ENCODE measurements around the gene TNFRSF12A. TPM values are rescaled to one million over a fixed set of nuclear protein-coding genes. Genes with fewer than 3 reads are reported as not detected.

The TNFRSF12A gene
- total RNA-seq, 1 donor from 2014 or later, result 0.47 TPM

- Mint-ChIP-seq H3K4me1 (peaks cover 56% of the 10 kb centered on the region), H3K4me3 (no peak overlapping the region), H3K9me3 (no peaks in the 10 kb centered on the region), H3K27me3 (no peaks in the 10 kb centered on the region), H3K27ac (no peak overlapping the region), H3K36me3 (ENCODE audit: low read depth) (no peaks in the 10 kb centered on the region)
- ATAC-seq (ENCODE audit: low read depth) (no peak), DNase-seq (no peak)
- ChIA-PET CTCF (interaction anchor here (1.0 kb wide), 1 partner anchor 12 kb away, joined by 4 read pairs; no protein-coding TSS in a partner anchor), POLR2A (no interaction called here)
- TF ChIP-seq CTCF (IDR thresholded peaks at IDR 0.05), result no peak
- intact Hi-C loops (cut with micrococcal nuclease), result no loop called here
These were observed 51.5 kb downstream of the TNFRSF12A start for GRCh38 chr16:3071655-3072054.

Other genes starting within 250 kb of the TNFRSF12A start
- 172 and 190 TPM in 2 replicates for gene ELOB, start 243.1 kb upstream of the TNFRSF12A start, total RNA-seq
- gene PRSS33, start 232.8 kb upstream of the TNFRSF12A start, total RNA-seq, result not detected in 2 replicates
- gene PRSS41, start 221.9 kb upstream of the TNFRSF12A start, total RNA-seq, result not detected in 2 replicates
- 2.4 and 3.2 TPM in 2 replicates for gene PRSS21, start 203.1 kb upstream of the TNFRSF12A start, total RNA-seq
- gene ZG16B, start 190.1 kb upstream of the TNFRSF12A start, total RNA-seq, result 0.33 TPM in 1 of 2 replicates, not detected in the other
- gene PRSS22, start 162.2 kb upstream of the TNFRSF12A start, total RNA-seq, result not detected in 2 replicates
- 19.4 and 20.3 TPM in 2 replicates for gene FLYWCH2, start 137.2 kb upstream of the TNFRSF12A start, total RNA-seq
- gene FLYWCH1, start 108.4 kb upstream of the TNFRSF12A start, total RNA-seq, result 53.5 and 59.9 TPM in 2 replicates
- 1.3 and 1.7 TPM in 2 replicates for gene KREMEN2, start 56.1 kb upstream of the TNFRSF12A start, total RNA-seq
- 2.4 and 2.7 TPM in 2 replicates for gene PAQR4, start 51.0 kb upstream of the TNFRSF12A start, total RNA-seq
- 3.8 and 4.3 TPM in 2 replicates for gene PKMYT1, start 39.9 kb upstream of the TNFRSF12A start, total RNA-seq
- not detected in 2 replicates for gene CLDN9, start 7.4 kb upstream of the TNFRSF12A start, total RNA-seq
- not detected in 2 replicates for gene CLDN6, start 2.2 kb upstream of the TNFRSF12A start, total RNA-seq
- 17.7 and 20.4 TPM in 2 replicates for gene HCFC1R1, start 3.6 kb downstream of the TNFRSF12A start, total RNA-seq
- 45.8 and 47.1 TPM in 2 replicates for gene THOC6, start 3.7 kb downstream of the TNFRSF12A start, total RNA-seq
- not detected in 2 replicates for gene BICDL2, start 16.6 kb downstream of the TNFRSF12A start, total RNA-seq
- gene MMP25, start 26.2 kb downstream of the TNFRSF12A start, total RNA-seq, result 0.13 and 0.34 TPM in 2 replicates
- gene IL32, start 45.3 kb downstream of the TNFRSF12A start, total RNA-seq, result 3.0 and 3.4 TPM in 2 replicates
- gene ZSCAN10, start 78.9 kb downstream of the TNFRSF12A start, total RNA-seq, result not detected in 2 replicates
- gene ZNF205, start 92.2 kb downstream of the TNFRSF12A start, total RNA-seq, result not detected in 2 replicates
- gene ZNF213, start 114.7 kb downstream of the TNFRSF12A start, total RNA-seq, result 5.6 and 5.7 TPM in 2 replicates
- gene OR1F1, start 167.8 kb downstream of the TNFRSF12A start, total RNA-seq, result not detected in 2 replicates
- gene ZNF200, start 214.8 kb downstream of the TNFRSF12A start, total RNA-seq, result 13.6 and 15.1 TPM in 2 replicates
- gene MEFV, start 236.3 kb downstream of the TNFRSF12A start, total RNA-seq, result not detected in 2 replicates

Data from activated B cell treated with CpG ODN at 0.5 μM for 24 hours (primary cell).